Stimulated activated CD4-positive, alpha-beta T cell treated with anti-CD3 and anti-CD28 coated beads, Interleukin-1b, Interleukin-23, amount 100 ng/mL, for 1 hour (primary cell): Measurements from ENCODE around the gene PER3.

Source experiments
- DNase-seq, 2 donors: peaks; one replicate each; pipeline ENCODE4 v3.0.0-alpha.2; 2020; ENCODE audit warnings: low read depth in 2 of 2

Gene PER3

DNA sequence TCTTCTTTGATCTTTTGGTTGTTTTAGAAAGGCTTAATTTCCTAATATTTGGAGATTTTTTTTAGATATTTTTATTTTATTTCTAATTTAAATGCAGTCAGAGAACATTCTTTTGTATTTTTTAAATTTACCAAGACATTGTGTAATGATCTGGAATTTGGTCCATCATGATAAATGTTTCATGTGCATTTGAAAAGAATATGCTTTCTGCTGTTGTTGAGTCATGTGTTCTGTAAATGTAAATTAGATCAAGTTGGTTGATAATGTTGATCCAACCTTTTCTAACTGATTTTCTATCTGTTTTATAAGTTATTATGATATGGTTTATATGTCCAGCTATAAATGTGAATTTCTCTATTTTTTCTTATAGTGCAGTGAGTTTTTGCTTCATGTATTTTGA is 48.9 kb downstream of the PER3 start:
- no peak for DNase-seq

DNA sequence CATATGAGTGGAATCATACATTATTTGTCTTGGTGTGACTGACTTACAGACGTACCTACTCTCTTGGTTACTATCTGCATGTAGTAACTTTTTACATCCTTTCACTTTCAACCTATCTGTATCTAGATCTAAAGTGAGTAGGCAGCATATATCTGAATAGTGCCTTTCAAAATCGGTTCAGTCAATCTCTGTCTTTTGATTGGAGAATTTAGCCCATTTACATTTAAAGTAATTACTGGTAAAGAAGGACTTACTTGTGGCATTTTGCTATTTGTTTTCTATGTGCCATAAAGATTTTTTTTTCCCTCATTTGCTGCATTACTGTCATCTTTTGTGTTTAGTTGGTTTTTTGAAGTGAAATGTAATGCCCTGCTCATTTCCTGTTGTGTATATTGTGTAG is 54.6 kb downstream of the PER3 start:
- no peak for DNase-seq

DNA sequence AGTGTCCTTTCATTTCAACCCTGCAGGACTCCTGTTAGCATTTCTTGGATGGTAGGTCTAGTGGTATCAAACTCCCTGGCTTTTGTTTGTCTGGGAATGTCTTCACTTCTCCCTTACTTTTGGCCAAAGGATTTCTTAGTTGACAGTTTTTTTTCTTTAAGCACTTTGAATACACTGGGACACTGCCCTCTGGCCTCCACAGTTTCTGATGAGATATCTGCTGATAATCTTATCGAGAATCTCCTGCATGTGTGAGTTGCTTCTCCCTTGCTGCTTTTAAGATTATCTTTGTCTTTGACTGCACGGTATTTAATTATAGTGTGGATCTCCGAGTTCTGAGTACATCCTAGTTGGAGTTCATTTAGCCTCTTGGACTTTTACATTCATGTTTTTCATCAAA is 55.4 kb downstream of the PER3 start:
- DNase-seq, result no peak

DNA sequence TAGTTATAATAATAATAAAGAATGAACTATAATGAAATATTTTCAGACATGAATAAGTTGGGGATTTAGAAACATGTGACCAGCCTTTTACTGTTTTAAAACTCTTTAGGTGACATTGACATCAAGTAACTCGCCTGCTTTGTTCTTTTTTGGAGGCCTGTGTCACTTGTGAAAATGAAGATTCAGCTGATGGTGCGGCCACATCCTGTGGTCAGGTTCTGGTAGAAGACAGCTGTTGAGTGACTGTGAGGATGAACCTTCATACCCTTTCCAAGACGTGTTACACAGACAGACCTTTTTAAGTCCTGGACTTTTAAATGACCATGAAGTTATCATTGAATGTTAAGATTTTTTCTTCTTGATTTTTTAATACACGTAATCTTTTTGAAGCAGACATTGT is 58.4 kb downstream of the PER3 start:
- DNase-seq, result no peak

DNA sequence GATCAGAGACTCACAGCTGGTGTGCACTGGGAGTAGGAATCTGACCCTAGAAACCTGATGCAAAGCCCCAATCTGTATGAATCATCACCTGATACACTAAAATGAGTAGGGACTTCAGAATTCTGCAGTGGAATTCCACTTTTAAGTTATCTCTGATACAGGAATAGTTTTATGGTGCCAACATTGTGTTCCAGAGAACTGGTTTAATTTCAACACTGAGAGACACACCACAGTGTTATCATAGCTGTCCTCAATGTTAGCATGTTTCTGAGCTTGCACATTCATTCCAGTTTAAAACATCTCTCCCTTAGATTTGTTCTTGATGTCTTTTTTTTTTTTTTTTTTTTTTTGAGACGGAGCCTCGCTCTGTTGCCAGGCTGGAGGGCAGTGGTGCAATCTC is 61.7 kb downstream of the PER3 start:
- DNase-seq, result no peak

DNA sequence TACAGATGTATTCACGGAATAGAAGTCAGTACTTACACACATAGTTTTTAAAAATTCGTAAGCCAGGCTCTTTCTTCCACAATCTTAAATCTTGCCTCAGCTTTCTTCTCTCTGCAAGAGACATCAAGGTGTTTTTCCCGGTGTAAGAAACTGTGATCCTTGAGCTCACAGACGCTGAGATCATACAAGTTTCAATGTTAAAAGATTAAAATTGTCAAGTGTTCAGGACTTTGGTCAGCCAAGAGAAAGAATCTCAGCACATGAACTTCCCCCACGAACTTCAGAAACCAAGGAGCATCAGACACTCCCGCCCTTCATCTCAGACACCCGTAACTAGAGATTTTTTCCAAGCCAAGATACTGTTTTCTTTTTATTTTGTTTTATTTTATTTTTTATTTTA is 62.6 kb downstream of the PER3 start:
- no peak for DNase-seq

DNA sequence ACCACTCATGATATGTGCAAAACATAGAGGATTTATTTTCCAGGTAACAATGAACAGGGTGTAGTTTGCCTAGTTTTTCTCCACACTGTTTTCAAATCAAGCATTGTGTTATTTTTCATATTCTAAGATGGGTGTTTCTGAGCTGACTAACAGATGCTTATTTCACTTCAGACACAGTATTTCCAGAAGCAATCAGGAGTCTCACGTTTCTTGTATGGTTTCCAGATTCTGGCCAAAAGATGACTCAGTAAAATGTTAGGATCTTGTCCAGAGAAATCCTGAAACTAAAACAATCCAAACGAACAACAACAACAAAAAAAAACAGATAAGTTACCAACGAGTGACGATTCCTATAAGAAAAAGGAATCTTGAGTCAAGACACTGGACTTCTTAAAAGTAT is 63.5 kb downstream of the PER3 start:
- no peak for DNase-seq

DNA sequence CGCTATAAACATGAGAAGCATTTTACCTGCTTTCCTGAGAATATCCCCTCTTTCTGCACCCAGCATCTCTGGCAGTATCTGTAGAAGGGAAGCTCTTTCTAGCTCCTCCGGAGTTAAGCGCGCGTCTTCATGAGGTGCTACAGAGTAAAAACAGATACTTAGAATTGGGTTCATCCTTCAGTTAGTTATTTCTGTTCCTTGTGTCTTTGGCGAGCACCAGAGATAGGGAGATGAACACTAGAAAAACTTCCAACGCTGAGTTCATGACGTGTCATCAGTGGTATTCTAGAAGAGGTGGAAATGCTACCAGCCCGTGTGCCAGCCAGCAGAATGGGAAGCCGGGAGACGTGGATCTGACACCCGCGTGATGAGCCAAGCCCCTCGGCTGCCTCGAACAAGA is 66.7 kb downstream of the PER3 start:
- DNase-seq, result no peak

DNA sequence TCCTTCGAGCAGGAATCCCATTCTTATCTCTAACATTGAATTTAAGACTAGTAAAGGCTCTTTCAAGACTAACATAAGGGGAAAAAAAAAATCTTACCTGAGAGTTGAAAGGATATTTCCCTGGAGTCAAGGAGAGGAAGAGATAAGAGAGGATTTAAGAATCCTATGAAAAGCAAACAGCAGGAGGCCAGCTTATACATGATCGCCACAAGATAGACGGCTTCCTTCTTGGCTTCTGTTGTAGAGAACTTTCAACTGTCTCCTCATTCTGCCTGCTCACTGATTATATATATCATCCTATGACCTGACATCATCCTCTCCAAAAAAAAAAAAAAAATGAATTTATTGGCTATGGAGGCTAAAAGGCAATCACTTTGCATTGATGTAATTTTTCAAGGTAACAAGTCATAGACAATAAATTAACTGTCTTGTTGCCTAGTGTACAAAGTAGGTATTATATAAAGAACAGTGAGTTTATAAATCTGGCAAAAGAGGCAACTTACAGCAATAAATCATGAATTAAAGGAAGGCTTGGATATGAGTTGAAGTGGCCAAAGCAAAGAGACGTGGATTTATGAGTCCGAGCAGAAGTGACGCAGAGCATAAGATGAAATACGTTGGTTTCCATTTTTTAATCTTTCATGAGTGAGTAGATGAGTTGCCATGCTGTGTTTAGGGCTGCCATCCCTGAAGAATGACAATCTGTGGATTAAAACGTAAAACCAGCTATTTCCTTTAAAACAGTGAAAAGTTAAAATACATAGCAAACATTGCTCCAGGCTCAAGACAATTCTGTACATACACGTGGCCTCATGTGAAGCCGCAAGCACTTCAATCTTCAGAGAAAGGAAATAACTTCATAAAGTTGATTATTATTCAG is 69.0 kb downstream of the PER3 start, which contains the start of gene UTS2:
Gene UTS2 (minus strand): TSS at position 262 of the 880 bp plus-strand sequence. CDS start 62 bp downstream, at position 200.
- DNase-seq, result no peak

DNA sequence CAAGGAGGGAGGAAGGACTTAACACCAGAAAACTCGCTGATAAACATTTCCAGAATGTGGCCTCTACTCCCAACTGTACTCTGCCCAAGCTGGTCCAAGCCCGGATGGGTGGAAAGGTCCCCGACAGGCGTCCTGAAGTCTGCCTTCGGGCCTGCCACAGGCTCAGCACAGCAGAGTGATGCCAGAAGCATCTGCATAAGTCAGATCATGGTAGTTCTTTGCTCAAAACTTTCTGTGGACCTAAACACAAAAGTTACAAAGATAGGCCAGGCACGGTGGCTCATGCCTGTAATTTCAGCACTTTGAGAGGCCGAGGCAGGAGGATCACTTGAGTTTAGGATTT is 69.6 kb downstream of the PER3 start:
- DNase-seq, result no peak

DNA sequence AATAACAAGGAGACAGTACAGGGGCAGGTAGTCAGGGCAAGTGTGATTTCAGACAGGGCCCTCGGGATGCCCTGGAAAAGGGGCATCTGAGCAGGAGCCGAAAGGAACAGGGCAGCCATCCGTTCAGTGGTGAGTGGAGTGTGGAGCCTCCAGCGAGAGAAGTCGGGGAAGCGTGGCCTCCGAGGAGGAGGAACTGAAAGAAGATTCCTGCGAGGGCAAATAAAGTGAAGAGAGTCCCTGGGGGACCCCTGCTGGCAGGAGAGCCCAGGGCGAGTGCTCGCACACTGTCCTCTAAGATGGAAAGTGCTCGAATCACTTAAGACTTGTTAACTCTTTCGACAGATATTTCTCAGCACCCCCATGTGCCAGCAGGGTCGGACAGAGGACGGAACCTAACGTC is 72.3 kb downstream of the PER3 start:
- no peak for DNase-seq

DNA sequence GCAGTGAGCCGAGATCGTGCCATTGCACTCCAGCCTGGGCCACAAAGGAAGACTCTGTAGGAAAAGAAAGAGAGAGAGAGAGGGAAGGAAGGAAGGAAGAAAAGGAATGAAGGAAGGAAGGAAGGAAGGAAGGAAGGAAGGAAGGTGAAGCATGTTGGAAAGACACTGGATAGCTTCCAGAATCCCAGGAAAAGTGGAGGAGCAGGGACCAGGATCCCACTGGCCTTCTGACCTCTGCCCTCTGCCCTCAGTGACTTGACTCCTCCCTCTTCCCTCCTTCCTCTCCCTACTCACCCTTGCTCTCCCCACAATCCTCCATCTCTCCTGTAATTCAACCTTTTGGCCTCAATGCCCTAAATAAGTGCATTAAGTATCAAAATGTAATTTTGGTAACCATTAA is 72.9 kb downstream of the PER3 start:
- no peak for DNase-seq

DNA sequence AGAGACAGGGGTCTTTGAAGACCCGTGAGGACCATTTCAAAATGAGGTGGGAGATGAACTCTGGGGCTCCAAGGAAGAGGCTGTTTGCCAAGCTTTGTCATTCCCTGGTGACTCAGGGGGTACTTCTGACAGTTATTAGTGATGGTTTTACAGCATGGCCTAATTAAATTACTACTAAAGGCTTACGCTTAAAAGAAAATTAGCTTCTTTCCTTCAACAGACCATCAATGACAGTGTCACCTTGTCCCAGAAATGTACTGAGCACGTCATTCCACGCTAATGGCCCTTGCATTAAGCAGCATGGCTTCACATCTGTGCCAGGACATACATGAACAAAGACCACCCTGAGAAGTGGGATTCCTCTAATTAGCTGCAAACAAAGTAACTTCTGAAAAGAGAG is 73.9 kb downstream of the PER3 start:
- DNase-seq, result no peak

DNA sequence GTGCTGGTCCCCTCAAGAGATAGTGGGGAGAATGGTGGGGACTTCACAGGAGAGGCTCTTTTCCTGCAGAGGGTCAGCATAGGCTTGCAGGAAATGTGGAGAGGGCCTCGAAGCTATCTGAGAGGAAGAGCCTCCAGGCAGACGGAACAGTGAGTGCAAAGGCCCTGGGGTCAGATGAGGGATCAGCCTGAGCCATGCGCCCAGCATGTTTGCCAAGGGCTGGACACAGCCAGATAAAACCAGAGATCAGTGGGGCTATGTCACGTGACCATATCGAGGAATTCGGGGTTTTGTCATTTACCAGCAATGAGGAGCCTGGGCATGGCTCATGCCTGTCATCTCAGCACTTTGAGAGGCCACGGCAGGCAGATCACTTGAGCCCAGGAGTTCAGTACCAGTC is 75.3 kb downstream of the PER3 start:
- no peak for DNase-seq

DNA sequence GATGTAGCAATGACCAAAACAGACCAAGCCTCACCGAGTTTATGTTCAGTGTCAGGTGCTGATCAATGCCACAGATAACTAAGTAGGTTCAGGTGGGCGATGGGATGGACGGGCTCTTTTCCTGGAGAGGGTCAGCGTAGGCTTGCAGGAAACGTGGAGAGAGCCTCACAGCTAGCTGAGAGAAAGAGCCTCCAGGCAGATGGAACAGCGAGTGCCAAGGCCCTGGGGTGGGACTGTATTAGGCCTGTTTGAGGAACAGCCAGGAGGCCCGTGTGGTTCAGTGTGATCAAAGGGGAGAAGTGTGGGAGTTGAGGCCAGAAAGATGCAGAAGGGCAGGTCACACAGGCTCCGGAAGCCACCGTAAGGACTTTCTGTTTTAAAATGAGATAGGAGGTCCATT is 76.0 kb downstream of the PER3 start:
- no peak for DNase-seq

DNA sequence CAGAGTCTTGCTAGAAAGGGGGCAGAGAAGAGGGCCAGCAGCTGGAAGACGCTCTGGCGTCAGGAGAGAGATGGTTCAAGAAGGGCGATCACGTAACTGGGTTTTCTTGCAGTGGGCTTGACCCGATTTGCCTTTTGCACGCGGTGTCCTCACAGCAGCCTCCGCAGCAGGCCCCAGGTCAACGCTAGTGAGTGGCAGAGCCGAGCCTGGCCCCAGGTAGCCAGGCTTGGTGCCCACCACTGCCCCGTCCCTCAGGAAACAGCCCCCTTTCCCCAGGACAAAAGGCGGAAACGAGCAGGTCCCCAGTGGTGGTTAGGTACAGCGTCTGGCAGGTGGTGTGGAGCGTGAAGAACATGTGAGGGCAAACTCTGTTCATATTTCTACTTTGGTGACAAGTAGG is 77.4 kb downstream of the PER3 start:
- DNase-seq, result no peak

DNA sequence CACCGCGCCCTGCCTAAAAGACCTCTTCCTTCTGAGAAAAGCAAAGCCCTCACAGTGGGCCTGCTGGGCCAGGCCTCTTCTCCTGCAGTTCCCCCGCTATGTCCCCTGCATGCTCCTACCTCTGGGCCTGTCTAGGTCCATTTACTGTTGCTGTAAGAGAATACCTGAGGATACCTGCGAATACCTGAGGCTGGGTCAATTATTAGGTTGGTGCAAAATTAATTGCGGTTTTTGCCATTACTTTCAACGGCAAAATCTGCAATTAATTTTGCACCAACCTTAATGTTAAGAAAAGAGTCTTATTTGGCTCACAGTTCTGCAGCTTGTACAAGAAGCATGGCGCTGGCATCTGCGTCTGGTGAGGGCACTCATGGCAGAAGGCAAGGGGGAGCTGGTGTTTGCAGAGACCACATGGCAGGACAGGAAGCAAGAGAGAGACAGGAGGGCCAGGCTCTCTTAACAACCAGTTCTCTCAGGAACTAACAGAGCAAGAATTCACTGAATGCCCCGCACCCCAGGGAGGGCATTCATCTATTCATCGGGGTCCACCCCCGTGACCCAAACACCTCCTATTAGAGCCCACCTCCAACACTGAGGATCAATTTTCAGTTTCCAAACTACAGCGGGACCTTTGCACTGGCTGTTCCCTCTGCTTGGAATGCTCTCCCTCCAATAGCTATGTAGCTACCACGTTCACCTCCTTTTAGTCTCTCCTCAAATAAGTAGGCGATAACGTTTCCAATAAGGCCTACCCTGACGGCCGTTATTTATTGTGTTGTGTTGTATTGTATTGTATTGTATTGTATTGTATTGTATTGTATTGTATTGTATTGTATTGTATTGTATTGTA is 78.3 kb downstream of the PER3 start:
- no peak for DNase-seq

DNA sequence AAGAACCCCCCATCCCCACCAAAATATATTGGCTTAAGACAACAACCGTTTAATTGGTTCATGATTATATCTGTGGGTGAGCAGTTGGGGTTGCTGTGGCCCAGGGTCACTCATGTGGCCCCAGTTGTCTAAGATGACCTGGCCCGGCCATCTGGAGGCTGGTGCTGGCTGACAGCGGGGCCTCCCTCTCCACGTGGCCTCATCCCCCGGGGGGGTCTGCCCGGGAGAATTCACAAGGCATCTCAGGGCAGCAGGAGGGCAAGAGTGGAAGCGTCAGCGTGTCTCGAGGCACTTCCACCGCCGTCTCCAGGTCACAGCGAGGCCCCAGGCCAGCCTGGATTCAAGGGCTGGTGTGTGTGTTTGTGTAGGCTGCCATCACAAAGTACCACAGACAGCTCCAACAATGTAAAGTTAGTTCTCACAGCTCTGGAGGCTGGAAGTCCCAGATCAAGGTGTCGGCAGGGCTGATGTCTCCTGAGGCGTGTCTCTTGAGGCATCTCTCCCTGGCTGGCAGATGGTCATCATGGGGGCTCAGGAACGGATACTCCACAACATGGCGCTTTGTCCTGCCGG is 79.8 kb downstream of the PER3 start:
- DNase-seq, result no peak

DNA sequence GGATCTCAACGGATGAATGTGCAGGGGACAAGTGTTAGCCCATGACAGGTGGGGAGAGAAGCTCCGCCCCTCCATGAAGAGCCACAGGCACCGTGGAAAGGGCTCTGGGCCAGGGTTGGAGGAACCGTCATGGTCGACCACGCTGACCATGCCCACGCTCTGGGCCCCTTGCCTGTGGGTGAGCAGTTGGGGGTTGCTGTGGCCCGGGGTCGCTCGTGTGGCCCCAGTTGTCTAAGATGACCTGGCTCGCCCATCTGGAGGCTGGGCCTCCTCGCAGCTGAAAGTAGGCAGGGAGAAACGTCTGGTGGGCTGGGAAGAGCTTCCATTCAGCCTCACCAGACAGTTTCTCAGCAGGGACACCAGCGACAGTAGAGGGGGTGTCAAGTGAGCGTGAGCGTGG is 81.9 kb downstream of the PER3 start:
- DNase-seq, result no peak

DNA sequence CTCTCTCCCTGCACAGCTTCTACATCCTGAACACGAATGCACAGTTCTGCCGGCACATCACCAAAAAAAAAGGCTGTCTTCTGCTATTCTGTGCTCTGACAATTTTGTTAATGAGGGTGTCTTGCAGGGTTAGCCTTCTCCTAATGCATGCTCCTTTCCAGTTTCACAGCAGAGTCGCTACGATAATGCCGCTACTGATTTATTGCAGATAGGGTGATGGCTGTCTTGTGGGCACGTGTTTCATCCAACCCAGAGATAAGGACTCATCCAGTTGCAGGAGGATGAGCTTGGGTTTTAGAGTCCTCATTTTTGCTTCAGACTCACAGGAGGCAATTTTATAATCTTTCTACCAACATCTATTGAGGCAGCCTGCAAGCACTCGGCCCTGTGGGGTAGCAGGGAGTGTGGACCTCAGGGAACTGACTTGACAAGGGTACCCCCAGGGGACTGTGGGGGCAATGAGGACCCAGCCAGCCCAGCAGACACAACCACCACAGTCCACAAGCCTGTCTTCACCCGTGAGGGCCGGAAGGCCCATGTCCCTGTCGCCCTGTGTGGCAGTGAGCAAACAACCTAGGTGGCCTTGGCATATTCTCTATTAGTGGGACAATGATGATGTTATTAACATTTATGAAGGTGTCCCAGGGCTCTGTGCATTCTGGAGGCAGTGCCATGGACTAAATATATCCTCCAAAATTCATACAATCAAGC is 84.1 kb downstream of the PER3 start:
- DNase-seq, result no peak

DNA sequence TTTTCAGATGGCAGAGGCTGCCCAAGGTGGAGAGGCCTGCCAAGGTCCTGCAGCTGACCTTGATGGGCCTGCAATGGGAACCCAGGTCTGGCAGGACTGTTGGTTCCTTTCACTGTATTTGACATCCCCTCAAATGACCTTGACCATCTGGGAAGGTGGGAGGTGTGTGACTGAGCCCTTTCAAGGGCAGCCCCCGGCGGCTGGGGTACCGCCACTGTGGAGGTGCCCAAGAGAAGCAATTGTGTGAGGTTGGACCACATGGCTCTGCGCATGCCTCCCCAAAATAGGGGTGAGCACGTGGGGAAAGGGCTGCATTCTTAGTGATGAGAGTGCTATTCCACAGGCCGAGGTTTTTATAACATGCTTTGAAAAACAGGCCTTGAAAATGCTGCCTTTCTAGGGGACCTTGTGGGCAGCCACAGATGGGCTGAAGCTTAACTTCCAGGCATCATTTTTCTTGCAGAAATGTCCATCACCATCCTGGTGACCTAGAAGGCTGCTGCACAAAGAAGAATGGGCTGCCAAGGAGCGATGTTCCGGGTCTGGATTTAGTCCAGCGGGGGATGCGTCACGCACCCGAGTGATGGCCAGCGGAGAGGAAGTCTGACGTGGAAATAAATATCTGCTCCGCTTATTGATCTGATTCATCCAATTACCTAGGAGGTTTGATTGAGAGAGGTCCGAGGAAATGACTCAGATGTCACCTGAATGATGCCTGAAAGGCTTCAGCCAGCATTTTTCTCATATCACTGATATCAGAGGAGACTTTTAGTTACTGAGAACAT is 85.2 kb downstream of the PER3 start:
- DNase-seq, result no peak
